Activated CD8-positive, alpha-beta T cell treated with anti-CD3 and anti-CD28 coated beads for 36 hours (primary cell): Measurements from ENCODE around the gene ZNF675. TPM values are rescaled to one million over a fixed set of nuclear protein-coding genes. Genes with fewer than 3 reads are reported as not detected.
A peak's percentile ranks its signal among the peaks of the same experiment; 100 is the strongest.
"Not testable (repeated sequence)": the region's sequence is repeated elsewhere in the genome, so short reads cannot be mapped to it uniquely, and the experiment has no call there.

Source experiments
- ATAC-seq: fragments of 200-7000 bp; cut with Tn5 transposase; one replicate; pipeline ENCODE4 v1.10.0; 2021; ENCODE audit warnings: mild to moderate bottlenecking, moderate library complexity
- CTCF ChIA-PET: fragments of 350-600 bp; sonication (Branson Sonifier 250); formaldehyde crosslinking; loops from one replicate; lab custom pipeline; 2021; ENCODE audit warnings: antibody characterized with exemption; lab: Charles Lee
- POLR2A ChIA-PET: fragments of 350-600 bp; sonication (Branson Sonifier 250); formaldehyde crosslinking; loops from one replicate; lab custom pipeline; 2021; ENCODE audit warnings: antibody characterized with exemption; lab: Charles Lee
- DNase-seq: peaks from one replicate; pipeline ENCODE4 v3.0.0-alpha.2; 2020
- H3K27ac Mint-ChIP-seq: one replicate; pipeline ENCODE4 v1.8.0; 2021; ENCODE audit warnings: mild to moderate bottlenecking, mixed read lengths
- H3K27me3 Mint-ChIP-seq: one replicate; pipeline ENCODE4 v1.8.0; 2021; ENCODE audit warnings: mixed read lengths
- H3K36me3 Mint-ChIP-seq: one replicate; pipeline ENCODE4 v1.8.0; 2021; ENCODE audit warnings: low read depth, mixed read lengths
- H3K4me1 Mint-ChIP-seq: one replicate; pipeline ENCODE4 v1.8.0; 2021; ENCODE audit warnings: low read depth, mixed read lengths
- H3K4me3 Mint-ChIP-seq: one replicate; pipeline ENCODE4 v1.8.0; 2021; ENCODE audit warnings: mild to moderate bottlenecking, moderate library complexity, mixed read lengths
- H3K9me3 Mint-ChIP-seq: one replicate; pipeline ENCODE4 v1.8.0; 2021; ENCODE audit warnings: mixed read lengths
- intact Hi-C: fragments of 100-400 bp; cut with micrococcal nuclease; formaldehyde crosslinking; loops from one replicate; pipeline ENCODE4 v1.10.0; 2022
- total RNA-seq, 2 experiments: library from RNA; stranded (reverse); gene quantifications; one replicate each; pipeline ENCODE4 v1.2.3, GENCODE V29; 2021
- TF ChIP-seq, protein P1 (sequence below): fragments of 200-600 bp; IDR thresholded peaks from one replicate; pipeline ENCODE4 v1.8.0; 2022; ENCODE audit warnings: antibody characterized with exemption, mild to moderate bottlenecking

ZNF675 gene
- 10 to 100 TPM; 21.1 to 24.3 TPM for total RNA-seq

DNA sequence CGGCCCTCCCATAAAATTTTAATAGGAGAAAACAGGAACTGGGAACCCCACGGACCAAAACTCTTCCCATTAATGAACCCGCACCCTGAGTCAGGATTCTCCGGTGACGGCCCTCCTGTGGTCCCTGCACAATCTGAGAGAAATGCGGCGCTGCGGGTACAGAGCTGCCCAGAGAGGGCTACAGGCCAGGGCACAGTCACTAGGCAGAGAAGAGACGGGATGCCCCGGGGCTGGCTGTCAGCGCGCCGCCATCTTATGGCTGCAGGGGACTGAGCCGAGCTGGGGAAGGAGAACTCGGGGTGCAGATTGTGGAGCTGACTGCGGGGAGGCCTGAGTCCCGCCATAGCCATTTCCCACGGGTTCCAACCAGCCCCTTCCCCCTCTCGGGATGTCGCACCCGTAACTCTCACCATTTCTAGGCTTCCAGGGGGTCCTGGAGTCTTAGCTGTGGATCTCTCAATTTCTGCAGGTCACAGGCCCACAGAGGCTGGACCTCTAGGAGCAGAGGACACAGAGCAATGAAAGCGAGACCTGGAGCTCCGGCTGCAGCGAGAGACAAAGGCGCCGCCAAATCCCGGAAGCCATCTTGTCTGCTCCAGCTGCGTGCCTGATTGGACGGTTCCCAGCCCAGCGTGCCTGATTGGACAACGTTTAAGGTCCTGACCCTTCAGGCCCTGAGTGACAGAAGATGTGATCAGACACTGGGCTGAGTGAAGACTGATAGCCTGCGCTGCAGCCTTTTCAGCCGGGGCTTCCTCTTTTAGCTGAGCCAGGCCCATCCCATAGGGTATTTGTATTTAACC lies at the start of gene ZNF675:
ZNF675 (minus strand) TSS at position 592 of the 803 bp plus-strand sequence; CDS start at position 413, 179 bp downstream.
- TF ChIP-seq, protein P1, sequence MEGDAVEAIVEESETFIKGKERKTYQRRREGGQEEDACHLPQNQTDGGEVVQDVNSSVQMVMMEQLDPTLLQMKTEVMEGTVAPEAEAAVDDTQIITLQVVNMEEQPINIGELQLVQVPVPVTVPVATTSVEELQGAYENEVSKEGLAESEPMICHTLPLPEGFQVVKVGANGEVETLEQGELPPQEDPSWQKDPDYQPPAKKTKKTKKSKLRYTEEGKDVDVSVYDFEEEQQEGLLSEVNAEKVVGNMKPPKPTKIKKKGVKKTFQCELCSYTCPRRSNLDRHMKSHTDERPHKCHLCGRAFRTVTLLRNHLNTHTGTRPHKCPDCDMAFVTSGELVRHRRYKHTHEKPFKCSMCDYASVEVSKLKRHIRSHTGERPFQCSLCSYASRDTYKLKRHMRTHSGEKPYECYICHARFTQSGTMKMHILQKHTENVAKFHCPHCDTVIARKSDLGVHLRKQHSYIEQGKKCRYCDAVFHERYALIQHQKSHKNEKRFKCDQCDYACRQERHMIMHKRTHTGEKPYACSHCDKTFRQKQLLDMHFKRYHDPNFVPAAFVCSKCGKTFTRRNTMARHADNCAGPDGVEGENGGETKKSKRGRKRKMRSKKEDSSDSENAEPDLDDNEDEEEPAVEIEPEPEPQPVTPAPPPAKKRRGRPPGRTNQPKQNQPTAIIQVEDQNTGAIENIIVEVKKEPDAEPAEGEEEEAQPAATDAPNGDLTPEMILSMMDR, result no peak
- ATAC-seq (peak; percentile 95), DNase-seq (peak; percentile 95)
- no peaks in the 10 kb centered on the region for H3K27me3 Mint-ChIP-seq
- peaks cover 3% of the 10 kb centered on the region for H3K9me3 Mint-ChIP-seq
- ChIA-PET CTCF (interaction anchor here (1.9 kb wide), 1 partner anchor 72 kb away, joined by 9 read pairs; the partner anchor contains the start of gene ZNF681), POLR2A (interaction anchor here (0.6 to 2.9 kb wide), 9 partner anchors 8 to 437 kb away, joined by 3 to 15 read pairs (median 3); partner anchors contain the start of genes ZNF254, ZNF681, ZNF724 and ZNF726)
- H3K36me3 Mint-ChIP-seq, result peaks cover 38% of the 10 kb centered on the region
- peaks cover 38% of the 10 kb centered on the region for H3K4me1 Mint-ChIP-seq
- H3K27ac Mint-ChIP-seq, result peak within 1 kb of the TSS; percentile 98
- intact Hi-C loops, result loop anchor here (5.0 kb wide), 1 partner anchor 70 kb away; the partner anchor contains the start of gene ZNF681
- peak within 1 kb of the TSS; percentile 97 for H3K4me3 Mint-ChIP-seq

DNA sequence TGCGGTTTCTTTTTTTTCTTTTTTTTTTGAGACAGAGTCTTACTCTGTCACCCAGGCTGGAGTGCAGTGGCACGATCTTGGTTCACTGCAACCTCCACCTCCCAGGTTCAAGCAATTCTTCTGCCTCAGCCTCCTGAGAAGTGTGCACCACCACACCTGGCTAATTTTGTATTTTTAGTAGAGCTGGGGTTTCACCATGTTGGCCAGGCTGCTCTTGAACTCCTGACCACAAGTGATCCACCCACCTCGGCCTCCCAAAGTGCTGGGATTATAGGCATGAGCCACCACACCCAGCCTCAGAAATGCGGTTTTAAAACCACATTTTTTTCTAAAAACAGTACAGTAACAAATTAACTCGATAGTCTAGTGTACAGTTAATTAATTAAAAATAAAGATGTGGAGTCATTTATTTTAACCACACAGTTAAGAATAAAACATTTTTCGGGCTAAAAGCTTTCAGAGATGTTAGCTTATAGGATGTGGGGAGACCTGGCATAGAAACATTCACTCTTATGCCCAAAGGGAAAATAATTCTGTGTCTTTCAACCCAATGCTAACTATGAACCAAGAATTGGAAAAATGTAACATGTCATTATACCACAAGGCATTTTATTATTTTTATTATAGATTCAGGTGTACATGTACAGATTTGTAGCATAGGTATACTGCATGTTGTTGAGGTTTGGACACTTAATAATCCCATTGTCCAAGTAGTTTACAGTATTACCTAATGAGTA lies 43.9 kb upstream of the ZNF675 start:
- POLR2A ChIA-PET, intact Hi-C loops, CTCF ChIA-PET, H3K4me1 Mint-ChIP-seq, ATAC-seq, DNase-seq, H3K36me3 Mint-ChIP-seq, H3K4me3 Mint-ChIP-seq, H3K27me3 Mint-ChIP-seq, H3K27ac Mint-ChIP-seq: not testable (repeated sequence)
- H3K9me3 Mint-ChIP-seq, result peaks cover 12% of the 10 kb centered on the region

DNA sequence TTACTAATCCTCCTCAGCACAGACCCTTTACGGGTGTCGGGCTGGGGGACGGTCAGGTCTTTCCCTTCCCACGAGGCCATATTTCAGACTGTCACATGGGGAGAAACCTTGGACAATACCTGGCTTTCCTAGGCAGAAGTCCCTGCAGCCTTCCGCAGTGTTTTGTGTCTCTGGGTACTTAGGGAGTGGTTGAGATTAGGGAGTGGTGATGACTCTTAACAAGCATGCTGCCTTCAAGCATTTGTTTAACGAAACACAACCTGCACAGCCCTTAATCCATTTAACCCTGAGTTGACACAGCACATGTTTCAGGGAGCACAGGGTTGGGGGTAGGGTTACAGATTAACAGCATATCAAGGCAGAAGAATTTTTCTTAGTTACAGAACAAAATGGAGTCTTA lies 37.1 kb upstream of the ZNF675 start:
- H3K9me3 Mint-ChIP-seq, H3K27me3 Mint-ChIP-seq, H3K4me1 Mint-ChIP-seq, POLR2A ChIA-PET, H3K36me3 Mint-ChIP-seq, ATAC-seq, H3K4me3 Mint-ChIP-seq, intact Hi-C loops, CTCF ChIA-PET, H3K27ac Mint-ChIP-seq, DNase-seq: not testable (repeated sequence)

DNA sequence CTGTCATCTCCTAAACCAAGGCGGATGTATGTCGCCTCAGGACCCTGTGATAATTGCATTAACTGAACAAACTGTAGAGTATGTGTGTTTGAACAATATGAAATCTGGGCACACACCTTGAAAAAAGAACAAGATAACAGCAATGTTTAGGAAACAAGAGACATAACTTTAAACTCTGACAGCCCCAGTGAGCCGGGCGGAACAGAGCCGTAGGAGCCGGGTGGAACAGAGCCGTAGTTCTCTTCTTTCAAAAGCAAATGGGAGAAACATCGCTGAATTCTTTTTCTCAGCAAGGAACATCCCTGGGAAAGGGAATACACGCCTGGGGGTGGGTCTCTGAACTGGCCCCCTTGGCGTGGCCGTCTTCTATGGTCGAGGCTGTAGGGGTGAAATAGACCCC lies 31.8 kb upstream of the ZNF675 start:
- H3K27ac Mint-ChIP-seq, result no peak overlapping the region
- peaks cover 4% of the 10 kb centered on the region for H3K27me3 Mint-ChIP-seq
- peaks cover 8% of the 10 kb centered on the region for H3K4me1 Mint-ChIP-seq
- intact Hi-C loops, result no loop called here
- DNase-seq, result no peak
- peaks cover 3% of the 10 kb centered on the region for H3K36me3 Mint-ChIP-seq
- no peak overlapping the region for H3K4me3 Mint-ChIP-seq
- ChIA-PET POLR2A (no interaction called here), CTCF (no interaction called here)
- TF ChIP-seq, protein P1, result no peak
- no peak for ATAC-seq
- no peaks in the 10 kb centered on the region for H3K9me3 Mint-ChIP-seq

DNA sequence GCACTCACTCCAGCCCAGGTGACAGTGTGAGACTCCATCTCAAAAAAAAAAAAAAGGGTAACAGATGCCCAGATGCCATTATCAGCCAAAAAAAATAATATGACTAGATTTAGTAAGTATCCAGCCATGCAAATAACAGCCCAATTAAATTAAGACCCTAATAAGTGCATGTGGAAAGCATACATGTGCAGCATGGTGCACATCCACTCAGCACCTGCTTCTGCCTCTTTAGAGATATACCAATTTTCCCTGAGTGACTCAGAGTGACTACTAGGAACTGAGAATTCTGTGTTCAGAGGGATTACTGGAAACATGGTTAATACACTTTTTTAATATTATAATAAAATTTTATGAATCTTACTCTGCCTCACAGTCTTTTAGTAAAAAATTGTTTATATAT lies 29.8 kb upstream of the ZNF675 start:
- ATAC-seq, result no peak
- CTCF ChIA-PET, result no interaction called here
- Mint-ChIP-seq H3K36me3 (peaks cover 3% of the 10 kb centered on the region), H3K27ac (no peak overlapping the region), H3K4me3 (no peak overlapping the region), H3K9me3 (no peaks in the 10 kb centered on the region), H3K27me3 (peaks cover 4% of the 10 kb centered on the region), H3K4me1 (peaks cover 8% of the 10 kb centered on the region)
- TF ChIP-seq, protein P1, result no peak
- no peak for DNase-seq
- POLR2A ChIA-PET, result no interaction called here
- intact Hi-C loops, result no loop called here
